ENCODE measurements around the gene PDCD1LG2.
A peak's percentile ranks its signal among the peaks of the same experiment; 100 is the strongest.
"Not testable (repeated sequence)": the region's sequence is repeated elsewhere in the genome, so short reads cannot be mapped to it uniquely, and the experiment has no call there.

PDCD1LG2 gene

GRCh38 chr9:5510360-5510931 is at the start of gene PDCD1LG2:
TSS of gene PDCD1LG2 (plus strand) at chr9:5510531. CDS start at chr9:5522547, 12,016 bp downstream.
- peak; percentile 53 for DNase-seq (ENCODE audit: low read depth)

- not testable (repeated sequence) for DNase-seq (ENCODE audit: low read depth)
Observed at GRCh38 chr9:5464831-5465330, 45.5 kb upstream of the PDCD1LG2 start.

DNA sequence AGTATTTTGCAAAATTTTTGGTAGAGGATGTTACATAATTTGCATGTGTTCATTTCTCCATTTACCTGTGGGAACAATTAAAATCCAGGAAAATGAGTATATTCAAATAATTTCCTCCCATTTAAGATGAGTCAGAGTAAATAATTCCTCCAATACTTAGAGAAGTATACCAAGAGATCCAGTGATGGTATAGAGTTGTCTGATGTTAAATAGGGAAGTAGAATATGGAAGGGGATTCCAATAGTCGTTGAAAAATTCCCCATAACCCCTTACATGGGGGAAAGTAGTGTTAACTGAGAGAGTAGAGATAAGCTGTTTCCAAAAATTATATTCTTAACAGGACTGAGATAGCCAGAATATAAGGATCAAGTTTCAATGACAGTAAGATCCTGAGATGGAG is 44.3 kb upstream of the PDCD1LG2 start:
- DNase-seq (ENCODE audit: low read depth), result no peak

DNA sequence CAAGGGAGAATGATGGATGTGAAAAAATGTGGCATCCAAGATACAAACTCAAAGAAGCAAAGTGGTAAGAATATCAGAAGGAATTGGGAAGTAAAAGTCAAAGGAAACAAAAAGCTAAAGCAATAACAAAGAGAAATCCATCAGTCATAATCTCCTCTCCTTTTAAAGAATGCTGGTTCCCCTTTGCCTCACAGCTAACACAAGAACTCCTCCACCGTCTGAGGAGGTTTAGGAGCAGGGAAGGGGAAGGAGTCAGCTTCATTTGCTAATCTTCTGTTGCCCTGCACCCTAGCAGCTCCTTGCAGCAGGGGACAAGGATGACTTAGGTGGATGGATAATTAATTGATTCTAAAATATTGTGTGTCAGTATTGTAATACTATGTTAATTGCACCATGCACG is 43.6 kb upstream of the PDCD1LG2 start:
- no peak for DNase-seq (ENCODE audit: low read depth)

- no peak for DNase-seq (ENCODE audit: low read depth)
Observed at GRCh38 chr9:5468850-5469249, 41.5 kb upstream of the PDCD1LG2 start.

GRCh38 chr9:5470122-5470521 is 40.2 kb upstream of the PDCD1LG2 start:
- DNase-seq (ENCODE audit: low read depth), result no peak

GRCh38 chr9:5470816-5471215 is 39.5 kb upstream of the PDCD1LG2 start:
- DNase-seq (ENCODE audit: low read depth), result no peak

GRCh38 chr9:5475611-5476010 is 34.7 kb upstream of the PDCD1LG2 start:
- not testable (repeated sequence) for DNase-seq (ENCODE audit: low read depth)

- DNase-seq (ENCODE audit: low read depth), result no peak
Observed at GRCh38 chr9:5478206-5478605, 32.1 kb upstream of the PDCD1LG2 start.

DNA sequence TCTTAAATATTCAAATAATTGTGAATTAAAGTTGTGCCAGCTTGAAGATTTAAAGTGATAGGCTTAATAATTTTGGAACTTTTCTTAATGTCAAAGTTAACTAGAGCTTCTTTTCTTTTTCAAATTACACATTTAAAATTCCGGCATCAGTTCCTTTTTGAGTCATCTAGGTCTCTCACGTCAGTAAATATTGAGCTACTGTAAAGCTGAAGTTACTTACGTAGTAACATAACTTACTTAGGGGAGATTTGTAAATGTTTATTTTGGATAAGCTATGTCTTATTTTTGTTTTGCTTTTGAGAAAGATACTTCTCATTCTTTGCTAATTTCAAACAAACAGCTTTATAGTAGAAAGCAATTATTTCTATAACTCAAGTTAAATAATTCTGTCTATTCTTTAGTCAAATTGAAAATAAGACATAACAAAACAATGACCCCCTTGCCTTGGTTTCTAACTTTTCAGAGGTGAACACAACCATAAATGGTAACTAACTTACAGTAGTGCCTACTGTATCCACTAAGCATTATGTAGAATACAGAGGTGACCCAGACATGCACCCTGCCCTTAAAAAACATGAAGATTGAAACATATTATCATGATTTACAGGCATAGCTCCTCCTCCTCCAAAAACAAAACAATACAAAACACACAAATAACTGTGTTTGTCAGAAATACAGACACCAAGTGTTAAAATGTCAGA is 30.2 kb upstream of the PDCD1LG2 start:
- no peak for DNase-seq (ENCODE audit: low read depth)

DNA sequence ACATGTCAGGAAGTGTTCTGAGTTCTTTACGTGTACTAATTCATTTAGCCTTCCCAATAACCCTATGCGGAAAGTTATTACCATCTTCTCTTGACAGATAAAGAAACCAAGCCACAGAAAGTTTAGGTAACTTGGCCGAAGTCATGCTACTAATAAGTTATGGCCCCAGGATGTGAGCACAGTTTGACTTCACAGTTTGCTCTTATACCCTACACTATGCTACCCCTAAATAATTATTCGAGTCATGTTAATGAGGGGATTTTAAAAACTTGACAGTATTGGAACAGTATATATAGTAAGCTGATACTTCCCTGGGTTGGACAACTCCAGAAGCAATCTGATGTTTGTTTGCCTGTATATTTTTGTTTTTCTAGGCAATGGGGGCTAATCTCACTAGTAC is 29.4 kb upstream of the PDCD1LG2 start:
- DNase-seq (ENCODE audit: low read depth), result no peak

GRCh38 chr9:5481322-5482040 is 28.9 kb upstream of the PDCD1LG2 start:
- no peak for DNase-seq (ENCODE audit: low read depth)

- DNase-seq (ENCODE audit: low read depth), result no peak
Observed at GRCh38 chr9:5482194-5482593, 28.1 kb upstream of the PDCD1LG2 start.

DNA sequence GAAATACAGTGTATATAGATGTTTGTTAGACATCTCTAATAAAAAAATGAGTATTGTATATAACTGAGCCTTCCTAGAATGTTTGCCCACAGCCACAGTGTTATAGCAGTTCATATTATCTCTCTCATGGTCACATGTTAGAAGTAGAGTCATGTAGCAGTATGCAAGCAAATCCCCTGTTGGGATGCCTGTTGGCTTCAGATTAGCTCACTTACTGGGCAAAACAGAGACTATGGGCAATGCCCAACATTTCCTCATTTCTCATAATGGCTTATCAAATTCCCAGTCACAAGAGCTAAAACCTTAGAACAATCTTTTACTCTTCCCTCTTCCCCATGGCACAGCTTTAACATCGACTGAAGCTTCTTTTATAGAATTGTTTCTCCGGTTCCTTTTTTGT is 27.0 kb upstream of the PDCD1LG2 start:
- no peak for DNase-seq (ENCODE audit: low read depth)

GRCh38 chr9:5485378-5486085 is 24.8 kb upstream of the PDCD1LG2 start:
- DNase-seq (ENCODE audit: low read depth), result no peak

DNA sequence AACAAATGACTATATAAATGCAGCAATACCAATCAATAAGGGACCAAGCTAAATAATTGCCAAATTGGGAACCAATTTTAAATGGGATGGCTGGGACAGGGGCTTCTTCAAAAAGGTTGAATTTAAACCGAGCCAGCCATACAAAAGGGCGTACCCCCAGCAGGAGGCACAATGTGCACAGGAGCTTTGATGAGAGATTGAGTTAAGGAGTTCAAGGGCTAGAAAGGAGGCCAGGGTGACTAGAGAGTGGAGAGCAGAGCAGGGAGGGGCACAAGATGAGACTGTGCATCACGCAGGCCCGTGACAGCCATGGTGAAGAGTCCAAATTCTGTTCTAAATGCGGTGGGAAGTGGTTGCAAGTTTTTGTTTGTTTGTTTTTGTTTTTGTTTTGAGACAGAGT is 23.3 kb upstream of the PDCD1LG2 start:
- DNase-seq (ENCODE audit: low read depth), result no peak

GRCh38 chr9:5488221-5489008 is 21.9 kb upstream of the PDCD1LG2 start:
- no peak for DNase-seq (ENCODE audit: low read depth)

DNA sequence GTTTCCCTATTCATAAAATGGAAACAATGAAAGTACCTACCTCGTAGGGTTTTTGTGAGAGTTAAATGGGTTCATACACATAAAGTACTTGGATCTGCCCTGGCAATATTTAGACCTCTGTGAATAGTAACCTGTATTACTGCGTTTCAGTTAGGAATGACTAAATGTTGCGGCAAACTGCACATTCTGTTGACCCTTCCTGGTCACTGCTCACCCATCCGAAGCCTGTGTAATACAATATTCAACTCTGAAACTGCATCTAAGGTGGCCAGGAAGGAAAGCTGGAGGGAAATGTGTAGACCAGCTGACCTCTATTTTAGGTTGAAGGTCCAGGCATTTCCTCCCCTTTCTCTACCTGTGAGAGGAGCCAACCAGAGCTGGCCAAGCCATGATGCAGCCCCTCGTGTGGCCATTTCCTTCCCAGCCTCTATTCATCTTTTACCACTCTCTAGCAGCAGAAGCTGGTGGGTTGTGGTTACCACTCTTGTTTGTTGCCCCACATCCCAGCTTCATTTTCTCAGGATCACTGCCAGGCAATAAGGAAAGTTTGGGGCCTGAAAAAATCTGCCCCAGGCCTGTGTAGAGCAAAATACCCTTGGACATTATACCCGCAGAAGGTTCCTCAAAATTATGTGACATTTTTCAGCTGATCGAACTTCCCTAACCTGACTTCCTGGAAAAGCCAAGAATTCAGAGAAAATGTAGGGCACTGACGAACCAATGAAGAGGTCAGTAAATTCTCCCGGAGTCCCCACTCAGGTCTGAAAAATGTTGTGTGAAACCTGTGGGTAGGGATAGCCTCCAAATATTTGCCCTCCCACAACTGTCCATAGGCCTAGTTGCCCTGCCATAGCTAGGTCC is 20.5 kb upstream of the PDCD1LG2 start:
- DNase-seq (ENCODE audit: low read depth), result no peak

- DNase-seq (ENCODE audit: low read depth), result no peak
Observed at GRCh38 chr9:5492965-5493678, 17.2 kb upstream of the PDCD1LG2 start.
